ENCODE results near the gene MS4A1. TPM values are rescaled to one million over a fixed set of nuclear protein-coding genes. Genes with fewer than 3 reads are reported as not detected.

MS4A1 gene
- total RNA-seq: under 1 TPM in 5 of 6 experiments, not detected in 1; 0.12 to 0.78 (median 0.26) TPM
- long read RNA-seq: 0 reads

DNA sequence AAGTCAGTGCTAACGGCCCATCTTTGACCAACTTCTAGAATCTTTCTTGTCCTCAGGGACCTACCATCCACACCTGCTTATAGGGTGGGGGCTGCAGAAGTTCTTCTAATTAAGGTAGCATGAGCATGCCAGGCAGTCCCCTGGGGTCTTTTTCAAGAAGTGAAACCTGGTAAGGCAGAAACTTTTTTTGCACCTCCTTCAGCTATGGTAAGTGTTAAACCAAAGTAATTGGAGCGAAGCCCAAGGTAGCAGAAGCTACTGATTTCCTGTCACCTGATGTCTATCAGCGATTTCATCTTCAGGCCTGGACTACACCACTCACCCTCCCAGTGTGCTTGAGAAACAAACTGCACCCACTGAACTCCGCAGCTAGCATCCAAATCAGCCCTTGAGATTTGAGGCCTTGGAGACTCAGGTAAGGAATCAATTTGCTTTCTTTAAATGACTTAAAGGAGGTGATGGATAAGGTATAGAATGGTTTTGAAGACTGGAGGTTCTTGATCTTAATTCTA lies at the start of gene MS4A1:
Gene MS4A1, plus strand, starts transcription at position 317 of the 512 bp plus-strand sequence. CDS start 6,528 bp downstream, outside the sequence.
- no peak within 1 kb of the TSS for H3K27ac ChIP-seq
- 27% methylated on average over 4 of the region's 4 CpGs for WGBS (ENCODE audit: insufficient coverage, low coverage, low lambda C conversion rate, missing lambda C conversion rate)
- DNase-seq (no peak), ATAC-seq (no peak)
- no peak within 1 kb of the TSS for H3K4me3 ChIP-seq
- no peak for TF ChIP-seq POLR2A (IDR thresholded peaks at IDR 0.05)
- TF ChIP-seq CTCF (IDR thresholded peaks at IDR 0.05): no peak
- H3K9me3 ChIP-seq: no peaks in the 10 kb centered on the region
- no peaks in the 10 kb centered on the region for H3K36me3 ChIP-seq
- no peaks in the 10 kb centered on the region for H3K27me3 ChIP-seq
- no peaks in the 10 kb centered on the region for H3K4me1 ChIP-seq
- intact Hi-C loops (cut with DNase I): no loop called here

DNA sequence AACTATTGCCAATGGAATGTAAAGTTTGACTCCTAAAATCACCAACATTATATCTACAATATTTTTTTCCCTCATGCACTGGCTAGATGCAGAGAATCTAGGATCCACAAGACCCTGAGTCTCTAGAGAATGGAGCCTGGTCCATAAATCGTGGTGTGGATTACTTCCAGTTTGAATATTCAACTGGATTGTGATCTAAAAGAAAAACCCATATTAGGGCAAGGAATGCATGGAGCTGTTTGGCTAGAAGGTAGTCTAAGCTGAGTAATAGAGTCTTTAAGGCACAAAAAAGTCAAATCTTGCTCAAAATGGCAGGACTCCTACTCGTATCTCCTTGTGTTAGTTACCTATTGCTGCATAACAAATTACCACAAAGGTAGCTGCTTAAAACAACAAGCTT lies 35.6 kb upstream of the MS4A1 start:
- no peaks in the 10 kb centered on the region for H3K9me3 ChIP-seq
- DNase-seq (no peak), ATAC-seq (no peak)
- no peak for TF ChIP-seq POLR2A (IDR thresholded peaks at IDR 0.05)
- TF ChIP-seq CTCF (IDR thresholded peaks at IDR 0.05): no peak
- no peaks in the 10 kb centered on the region for H3K4me1 ChIP-seq
- no peaks in the 10 kb centered on the region for H3K36me3 ChIP-seq
- H3K27ac ChIP-seq: no peak overlapping the region
- no peaks in the 10 kb centered on the region for H3K27me3 ChIP-seq
- WGBS (ENCODE audit: insufficient coverage, low coverage, low lambda C conversion rate, missing lambda C conversion rate): 9% methylated on average over 2 of the region's 2 CpGs
- H3K4me3 ChIP-seq: no peak overlapping the region
- intact Hi-C loops (cut with DNase I): no loop called here

- intact Hi-C loops (cut with DNase I): no loop called here
These were observed 33.0 kb upstream of the MS4A1 start for GRCh38 chr11:60422609-60423008.

GRCh38 chr11:60428517-60428916 lies 27.1 kb upstream of the MS4A1 start:
- 28% methylated on average over 2 of the region's 2 CpGs for WGBS (ENCODE audit: insufficient coverage, low coverage, low lambda C conversion rate, missing lambda C conversion rate)
- Histone ChIP-seq H3K27me3 (no peaks in the 10 kb centered on the region), H3K27ac (no peak overlapping the region), H3K36me3 (no peaks in the 10 kb centered on the region), H3K9me3 (no peaks in the 10 kb centered on the region), H3K4me1 (no peaks in the 10 kb centered on the region), H3K4me3 (no peak overlapping the region)
- intact Hi-C loops (cut with DNase I): no loop called here
- no peak for ATAC-seq
- DNase-seq: no peak
- TF ChIP-seq POLR2A (IDR thresholded peaks at IDR 0.05) (no peak), CTCF (IDR thresholded peaks at IDR 0.05) (no peak)

More at GRCh38 chr11:60422609-60423008, 33.0 kb upstream of the MS4A1 start:
- no peak for TF ChIP-seq CTCF (IDR thresholded peaks at IDR 0.05)
- TF ChIP-seq POLR2A (IDR thresholded peaks at IDR 0.05): no peak
- DNase-seq (no peak), ATAC-seq (no peak)
- Histone ChIP-seq H3K9me3 (no peaks in the 10 kb centered on the region), H3K27ac (no peak overlapping the region), H3K36me3 (no peaks in the 10 kb centered on the region), H3K4me1 (no peaks in the 10 kb centered on the region), H3K4me3 (no peak overlapping the region), H3K27me3 (no peaks in the 10 kb centered on the region)
- 58% methylated on average over 1 of the region's 1 CpG for WGBS (ENCODE audit: insufficient coverage, low coverage, low lambda C conversion rate, missing lambda C conversion rate)

GRCh38 chr11:60429272-60429671 lies 26.4 kb upstream of the MS4A1 start, which contains the start of gene MS4A5:
Gene MS4A5, plus strand, starts transcription at chr11:60429572. Its CDS starts 103 bp downstream, at chr11:60429675.
- no peaks in the 10 kb centered on the region for H3K27me3 ChIP-seq
- no peak within 1 kb of the TSS for H3K27ac ChIP-seq

More at GRCh38 chr11:60429272-60429671, 26.4 kb upstream of the MS4A1 start, which contains the start of gene MS4A5:
- H3K4me3 ChIP-seq: no peak within 1 kb of the TSS
- TF ChIP-seq POLR2A (IDR thresholded peaks at IDR 0.05): no peak
- TF ChIP-seq CTCF (IDR thresholded peaks at IDR 0.05): no peak
- H3K4me1 ChIP-seq: no peaks in the 10 kb centered on the region
- WGBS (ENCODE audit: insufficient coverage, low coverage, low lambda C conversion rate, missing lambda C conversion rate): 78% methylated on average over 3 of the region's 5 CpGs
- no peak for DNase-seq
- no peaks in the 10 kb centered on the region for H3K9me3 ChIP-seq
- no peaks in the 10 kb centered on the region for H3K36me3 ChIP-seq
- ATAC-seq: no peak
- intact Hi-C loops (cut with DNase I): no loop called here

All from right lobe of liver (tissue), 6 donors.